OCI-M1 (cell line): Measurements from ENCODE around the gene EGLN2.
A peak's percentile ranks its signal among the peaks of the same experiment; 100 is the strongest.
"Not testable (repeated sequence)": the region's sequence is repeated elsewhere in the genome, so short reads cannot be mapped to it uniquely, and the experiment has no call there.

Experiments used
- DNase-seq: peaks from one replicate; lab custom pipeline; 2025; lab: John Stamatoyannopoulos, UW

Gene EGLN2

GRCh38 chr19:40819479-40820234 lies 20.7 kb downstream of the EGLN2 start:
- peak; percentile 86 for DNase-seq

- no peak for DNase-seq
These were observed 23.2 kb downstream of the EGLN2 start for GRCh38 chr19:40822161-40822560.

- DNase-seq = peak; percentile 99
These were observed 23.9 kb downstream of the EGLN2 start for GRCh38 chr19:40822704-40823553.

- not testable (repeated sequence) for DNase-seq
These were observed 25.9 kb downstream of the EGLN2 start for GRCh38 chr19:40824916-40825315.

GRCh38 chr19:40825460-40826095 lies 26.6 kb downstream of the EGLN2 start:
- not testable (repeated sequence) for DNase-seq

GRCh38 chr19:40826312-40826698 lies 27.3 kb downstream of the EGLN2 start:
- DNase-seq = not testable (repeated sequence)

- DNase-seq = not testable (repeated sequence)
These were observed 27.9 kb downstream of the EGLN2 start for GRCh38 chr19:40826699-40827385.

- DNase-seq = no peak
These were observed 28.6 kb downstream of the EGLN2 start for GRCh38 chr19:40827386-40828247.

- no peak for DNase-seq
These were observed 30.2 kb downstream of the EGLN2 start for GRCh38 chr19:40829205-40829604.

- DNase-seq = not testable (repeated sequence)
These were observed 31.8 kb downstream of the EGLN2 start for GRCh38 chr19:40830741-40831140.

GRCh38 chr19:40831502-40832430 lies 32.8 kb downstream of the EGLN2 start:
- peak; percentile 88 for DNase-seq

- DNase-seq = not testable (repeated sequence)
These were observed 33.4 kb downstream of the EGLN2 start for GRCh38 chr19:40832431-40832790.

- peak; percentile 92 for DNase-seq
These were observed 34.9 kb downstream of the EGLN2 start for GRCh38 chr19:40833728-40834533.

GRCh38 chr19:40836754-40837429 lies 37.9 kb downstream of the EGLN2 start:
- no peak for DNase-seq

- DNase-seq = not testable (repeated sequence)
These were observed 39.5 kb downstream of the EGLN2 start for GRCh38 chr19:40838477-40838876.

GRCh38 chr19:40842012-40842411 lies 43.0 kb downstream of the EGLN2 start:
- not testable (repeated sequence) for DNase-seq

- not testable (repeated sequence) for DNase-seq
These were observed 44.1 kb downstream of the EGLN2 start for GRCh38 chr19:40842997-40843652.

- DNase-seq = peak; percentile 60
These were observed 44.7 kb downstream of the EGLN2 start for GRCh38 chr19:40843653-40844052.
